Measurements from ENCODE around the gene SEMA6B.

Gene SEMA6B

GRCh38 chr19:4497770-4498389 is 61.6 kb downstream of the SEMA6B start:
- no peaks in the 10 kb centered on the region for H3K4me1 ChIP-seq (ENCODE audit: control insufficient read depth, insufficient read depth, low read depth, low read length)
- H3K9ac ChIP-seq (ENCODE audit: low read length) = no peak overlapping the region
- peak overlapping the region; percentile 39 for H4K91ac ChIP-seq (ENCODE audit: low read length)
- no peak overlapping the region for H3K4me3 ChIP-seq (ENCODE audit: insufficient read depth in 1 of 2, low read depth in 1 of 2, low read length in 2 of 2)
- H3K27me3 ChIP-seq (ENCODE audit: control insufficient read depth in 1 of 2, insufficient read depth in 1 of 2, low read length in 2 of 2) = no peaks in the 10 kb centered on the region
- no peak overlapping the region for H4K8ac ChIP-seq (ENCODE audit: low read length)
- H3K4ac ChIP-seq (ENCODE audit: low read depth in 1 of 2, low read length in 2 of 2) = no peak overlapping the region
- peaks cover 69 to 97% of the 10 kb centered on the region in 2 experiments for H3K36me3 ChIP-seq (ENCODE audit: control insufficient read depth in 1 of 2, insufficient read depth in 2 of 2, low read depth in 1 of 2, low read length in 2 of 2)
- DNase-seq = no peak
- 93% methylated on average over 25 of the region's 25 CpGs for WGBS
- no peak overlapping the region for H2BK12ac ChIP-seq (ENCODE audit: low read length in 2 of 2)
- no peak overlapping the region for H2AK5ac ChIP-seq (ENCODE audit: low read length, severe bottlenecking)
- no peak overlapping the region for H2BK120ac ChIP-seq (ENCODE audit: low read depth, low read length)
- no peak overlapping the region for H3K14ac ChIP-seq (ENCODE audit: low read length in 2 of 2)
- no peak overlapping the region for H2AFZ ChIP-seq (ENCODE audit: low read depth, low read length)
- no peak overlapping the region for H2BK5ac ChIP-seq (ENCODE audit: low read depth, low read length, poor library complexity, severe bottlenecking)
- no peak overlapping the region for H3K4me2 ChIP-seq (ENCODE audit: low read length, poor library complexity, severe bottlenecking)
- H2BK15ac ChIP-seq (ENCODE audit: low read depth, poor library complexity, severe bottlenecking) = no peak overlapping the region
- H3K23ac ChIP-seq (ENCODE audit: low read length in 2 of 2) = no peak overlapping the region
- H3K27ac ChIP-seq (ENCODE audit: low read length, poor library complexity, severe bottlenecking) = no peak overlapping the region
- H3K9me3 ChIP-seq (ENCODE audit: control insufficient read depth, low read length) = no peaks in the 10 kb centered on the region
- H3K79me1 ChIP-seq (replicated peaks; ENCODE audit: low read length, poor library complexity, severe bottlenecking) = peaks cover 34% of the 10 kb centered on the region
- no peak overlapping the region for H3K18ac ChIP-seq (ENCODE audit: low read depth in 1 of 2, low read length in 2 of 2)

DNA sequence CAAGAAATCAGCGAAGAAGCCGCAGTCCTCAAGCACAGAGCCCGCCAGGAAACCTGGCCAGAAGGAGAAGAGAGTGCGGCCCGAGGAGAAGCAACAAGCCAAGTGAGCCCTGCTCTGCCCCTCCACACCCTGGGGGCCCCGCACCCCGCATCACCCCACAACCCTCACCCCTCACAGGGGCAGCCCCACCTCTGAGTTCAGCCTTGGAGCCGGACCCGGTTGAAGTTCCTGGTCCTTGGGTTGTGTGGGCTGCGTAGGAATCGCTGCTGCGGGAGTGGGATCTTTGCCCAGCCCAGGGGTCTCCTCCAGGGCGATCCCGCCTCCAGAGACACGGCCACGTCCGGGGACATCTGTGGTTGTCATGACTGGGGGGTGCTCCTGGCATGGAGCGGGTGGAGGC is 63.2 kb downstream of the SEMA6B start:
- Histone ChIP-seq H2BK120ac (ENCODE audit: low read depth, low read length) (no peak overlapping the region), H3K27ac (ENCODE audit: low read length, poor library complexity, severe bottlenecking) (no peak overlapping the region)
- 92% methylated on average over 16 of the region's 18 CpGs for WGBS

GRCh38 chr19:4495471-4495870 is 64.0 kb downstream of the SEMA6B start:
- no peak overlapping the region for H3K4me3 ChIP-seq (ENCODE audit: insufficient read depth in 1 of 2, low read depth in 1 of 2, low read length in 2 of 2)

More for the DNA sequence above, 63.2 kb downstream of the SEMA6B start:
- H2BK12ac ChIP-seq (ENCODE audit: low read length in 2 of 2) = no peak overlapping the region
- no peaks in the 10 kb centered on the region for H3K27me3 ChIP-seq (ENCODE audit: control insufficient read depth in 1 of 2, insufficient read depth in 1 of 2, low read length in 2 of 2)
- no peak overlapping the region for H2BK5ac ChIP-seq (ENCODE audit: low read depth, low read length, poor library complexity, severe bottlenecking)
- H3K14ac ChIP-seq (ENCODE audit: low read length in 2 of 2) = no peak overlapping the region
- no peak overlapping the region for H3K18ac ChIP-seq (ENCODE audit: low read depth in 1 of 2, low read length in 2 of 2)
- no peak overlapping the region for H3K9ac ChIP-seq (ENCODE audit: low read length)
- no peak for DNase-seq
- no peak overlapping the region for H4K91ac ChIP-seq (ENCODE audit: low read length)
- H3K4ac ChIP-seq (ENCODE audit: low read depth in 1 of 2, low read length in 2 of 2) = no peak overlapping the region
- no peak overlapping the region for H3K4me2 ChIP-seq (ENCODE audit: low read length, poor library complexity, severe bottlenecking)
- no peaks in the 10 kb centered on the region for H3K9me3 ChIP-seq (ENCODE audit: control insufficient read depth, low read length)
- no peak overlapping the region for H2BK15ac ChIP-seq (ENCODE audit: low read depth, poor library complexity, severe bottlenecking)
- H3K36me3 ChIP-seq (ENCODE audit: control insufficient read depth in 1 of 2, insufficient read depth in 2 of 2, low read depth in 1 of 2, low read length in 2 of 2) = peaks cover 70 to 97% of the 10 kb centered on the region in 2 experiments
- H3K4me3 ChIP-seq (ENCODE audit: insufficient read depth in 1 of 2, low read depth in 1 of 2, low read length in 2 of 2) = no peak overlapping the region
- H4K8ac ChIP-seq (ENCODE audit: low read length) = no peak overlapping the region
- no peak overlapping the region for H3K23ac ChIP-seq (ENCODE audit: low read length in 2 of 2)
- H2AK5ac ChIP-seq (ENCODE audit: low read length, severe bottlenecking) = no peak overlapping the region
- H3K4me1 ChIP-seq (ENCODE audit: control insufficient read depth, insufficient read depth, low read depth, low read length) = peaks cover 2% of the 10 kb centered on the region
- no peak overlapping the region for H2AFZ ChIP-seq (ENCODE audit: low read depth, low read length)
- peaks cover 48% of the 10 kb centered on the region for H3K79me1 ChIP-seq (replicated peaks; ENCODE audit: low read length, poor library complexity, severe bottlenecking)

DNA sequence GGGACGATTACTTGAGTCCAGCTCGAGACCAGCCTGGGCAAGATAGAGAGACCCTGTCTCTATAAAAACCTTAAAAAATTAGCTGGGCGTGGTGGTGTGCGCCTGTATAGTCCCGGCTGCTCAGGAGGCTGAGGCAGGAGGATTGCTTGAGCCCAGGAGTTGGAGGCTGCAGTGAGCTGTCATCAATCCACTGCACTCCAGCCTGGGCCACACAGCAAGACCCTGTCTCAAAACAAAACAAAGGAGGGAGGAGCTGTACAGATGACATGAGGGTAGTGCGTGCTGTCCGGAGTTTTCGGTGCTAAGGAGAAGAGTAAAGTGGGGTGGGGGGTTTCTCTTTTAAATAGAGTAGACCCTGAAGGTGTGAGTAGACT is 64.8 kb downstream of the SEMA6B start:
- H3K9ac ChIP-seq (ENCODE audit: low read length) = no peak overlapping the region
- H3K4ac ChIP-seq (ENCODE audit: low read depth in 1 of 2, low read length in 2 of 2) = no peak overlapping the region
- H2AFZ ChIP-seq (ENCODE audit: low read depth, low read length) = no peak overlapping the region
- 96% methylated on average over 8 of the region's 8 CpGs for whole genome bisulfite sequencing
- peaks cover 51% of the 10 kb centered on the region for H3K79me1 ChIP-seq (replicated peaks; ENCODE audit: low read length, poor library complexity, severe bottlenecking)
- no peak overlapping the region for H4K8ac ChIP-seq (ENCODE audit: low read length)
- H2BK5ac ChIP-seq (ENCODE audit: low read depth, low read length, poor library complexity, severe bottlenecking) = no peak overlapping the region
- H3K9me3 ChIP-seq (ENCODE audit: control insufficient read depth, low read length) = no peaks in the 10 kb centered on the region
- H3K18ac ChIP-seq (ENCODE audit: low read depth in 1 of 2, low read length in 2 of 2) = no peak overlapping the region
- H2BK15ac ChIP-seq (ENCODE audit: low read depth, poor library complexity, severe bottlenecking) = no peak overlapping the region
- H3K23ac ChIP-seq (ENCODE audit: low read length in 2 of 2) = no peak overlapping the region
- no peak overlapping the region for H2AK5ac ChIP-seq (ENCODE audit: low read length, severe bottlenecking)
- H3K27me3 ChIP-seq (ENCODE audit: control insufficient read depth in 1 of 2, insufficient read depth in 1 of 2, low read length in 2 of 2) = no peaks in the 10 kb centered on the region
- H3K4me3 ChIP-seq (ENCODE audit: insufficient read depth in 1 of 2, low read depth in 1 of 2, low read length in 2 of 2) = no peak overlapping the region
- no peak for DNase-seq
- no peak overlapping the region for H2BK120ac ChIP-seq (ENCODE audit: low read depth, low read length)
- no peak overlapping the region for H3K14ac ChIP-seq (ENCODE audit: low read length in 2 of 2)
- peaks cover 78 to 94% of the 10 kb centered on the region in 2 experiments for H3K36me3 ChIP-seq (ENCODE audit: control insufficient read depth in 1 of 2, insufficient read depth in 2 of 2, low read depth in 1 of 2, low read length in 2 of 2)
- no peak overlapping the region for H4K91ac ChIP-seq (ENCODE audit: low read length)
- peaks cover 2% of the 10 kb centered on the region for H3K4me1 ChIP-seq (ENCODE audit: control insufficient read depth, insufficient read depth, low read depth, low read length)
- no peak overlapping the region for H3K27ac ChIP-seq (ENCODE audit: low read length, poor library complexity, severe bottlenecking)
- H3K4me2 ChIP-seq (ENCODE audit: low read length, poor library complexity, severe bottlenecking) = no peak overlapping the region
- no peak overlapping the region for H2BK12ac ChIP-seq (ENCODE audit: low read length in 2 of 2)

More at GRCh38 chr19:4495471-4495870, 64.0 kb downstream of the SEMA6B start:
- Histone ChIP-seq H4K91ac (ENCODE audit: low read length) (no peak overlapping the region), H3K27ac (ENCODE audit: low read length, poor library complexity, severe bottlenecking) (no peak overlapping the region), H3K4me1 (ENCODE audit: control insufficient read depth, insufficient read depth, low read depth, low read length) (peaks cover 2% of the 10 kb centered on the region), H4K8ac (ENCODE audit: low read length) (no peak overlapping the region), H3K27me3 (ENCODE audit: control insufficient read depth in 1 of 2, insufficient read depth in 1 of 2, low read length in 2 of 2) (no peaks in the 10 kb centered on the region), H2BK15ac (ENCODE audit: low read depth, poor library complexity, severe bottlenecking) (no peak overlapping the region), H3K79me1 (replicated peaks; ENCODE audit: low read length, poor library complexity, severe bottlenecking) (peaks cover 48% of the 10 kb centered on the region), H2BK12ac (ENCODE audit: low read length in 2 of 2) (no peak overlapping the region), H2AFZ (ENCODE audit: low read depth, low read length) (no peak overlapping the region), H3K18ac (ENCODE audit: low read depth in 1 of 2, low read length in 2 of 2) (no peak overlapping the region), H3K9me3 (ENCODE audit: control insufficient read depth, low read length) (no peaks in the 10 kb centered on the region), H3K4ac (ENCODE audit: low read depth in 1 of 2, low read length in 2 of 2) (no peak overlapping the region), H2BK5ac (ENCODE audit: low read depth, low read length, poor library complexity, severe bottlenecking) (no peak overlapping the region), H3K9ac (ENCODE audit: low read length) (no peak overlapping the region), H3K14ac (ENCODE audit: low read length in 2 of 2) (no peak overlapping the region), H3K23ac (ENCODE audit: low read length in 2 of 2) (no peak overlapping the region), H3K36me3 (ENCODE audit: control insufficient read depth in 1 of 2, insufficient read depth in 2 of 2, low read depth in 1 of 2, low read length in 2 of 2) (peaks cover 72 to 95% of the 10 kb centered on the region in 2 experiments), H2AK5ac (ENCODE audit: low read length, severe bottlenecking) (no peak overlapping the region), H2BK120ac (ENCODE audit: low read depth, low read length) (no peak overlapping the region), H3K4me2 (ENCODE audit: low read length, poor library complexity, severe bottlenecking) (no peak overlapping the region)
- no peak for DNase-seq
- 90% methylated on average over 12 of the region's 12 CpGs for WGBS
